CD4-positive, alpha-beta T cell treated with Interleukin-6 for 4 hours (primary cell): ENCODE results near the gene PLXNB2.

Source experiments
- DNase-seq: peaks from one replicate; pipeline ENCODE4 v3.0.0-alpha.2; 2020; ENCODE audit warnings: mixed read lengths

Gene PLXNB2

DNA sequence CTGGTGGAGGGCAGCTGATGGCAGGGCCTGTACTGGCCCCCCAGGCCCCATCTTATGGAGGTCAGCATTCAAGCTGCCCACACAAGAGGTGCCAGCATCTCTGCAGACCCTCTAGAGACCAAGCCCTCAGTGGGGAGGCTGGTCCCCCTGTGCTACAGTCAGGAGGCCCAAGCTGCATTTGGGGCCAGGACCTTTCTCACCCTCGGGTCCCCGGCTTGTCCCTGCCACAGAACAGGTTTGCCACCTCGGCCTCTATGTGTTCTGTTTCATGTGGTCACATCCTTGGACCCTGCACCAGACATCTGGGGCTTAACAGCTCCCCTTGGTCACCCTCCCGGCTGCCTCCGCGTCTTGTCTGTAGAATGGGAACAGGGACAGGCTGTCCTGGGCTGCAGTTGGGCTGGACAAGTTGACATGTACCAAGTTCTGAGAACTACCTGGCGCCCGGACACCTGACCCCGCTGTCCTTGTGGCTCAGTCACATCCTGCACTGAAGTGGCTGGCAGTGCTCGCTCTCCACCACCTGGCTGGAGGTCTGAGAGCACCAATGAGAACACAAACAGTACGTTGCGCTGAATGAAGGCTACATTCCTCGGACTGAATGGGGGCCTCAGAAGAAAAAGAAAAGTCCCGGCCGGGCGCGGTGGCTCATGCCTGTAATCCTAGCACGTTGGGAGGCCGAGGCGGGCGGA is 2.7 kb upstream of the PLXNB2 start:
- DNase-seq = no peak

DNA sequence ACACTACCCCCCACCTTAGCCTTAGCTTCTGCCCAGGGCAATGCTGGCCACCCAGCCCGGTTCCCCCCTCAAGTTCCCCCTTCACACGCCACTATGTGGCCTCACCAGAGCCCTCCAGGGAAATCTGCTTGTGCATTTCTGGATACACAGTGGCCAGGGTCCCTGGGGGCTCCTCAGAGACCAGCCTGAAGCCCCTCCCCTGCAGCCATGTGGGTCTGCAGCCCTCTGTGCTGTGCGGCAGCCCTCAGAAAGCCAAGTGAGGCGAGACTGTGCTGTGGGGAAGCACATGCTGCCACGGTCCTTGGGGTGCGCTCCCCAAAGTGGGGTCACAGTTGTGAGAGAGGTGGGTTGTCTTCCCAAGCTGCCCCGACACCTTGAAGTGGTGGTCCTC is 2.1 kb upstream of the PLXNB2 start:
- no peak for DNase-seq

DNA sequence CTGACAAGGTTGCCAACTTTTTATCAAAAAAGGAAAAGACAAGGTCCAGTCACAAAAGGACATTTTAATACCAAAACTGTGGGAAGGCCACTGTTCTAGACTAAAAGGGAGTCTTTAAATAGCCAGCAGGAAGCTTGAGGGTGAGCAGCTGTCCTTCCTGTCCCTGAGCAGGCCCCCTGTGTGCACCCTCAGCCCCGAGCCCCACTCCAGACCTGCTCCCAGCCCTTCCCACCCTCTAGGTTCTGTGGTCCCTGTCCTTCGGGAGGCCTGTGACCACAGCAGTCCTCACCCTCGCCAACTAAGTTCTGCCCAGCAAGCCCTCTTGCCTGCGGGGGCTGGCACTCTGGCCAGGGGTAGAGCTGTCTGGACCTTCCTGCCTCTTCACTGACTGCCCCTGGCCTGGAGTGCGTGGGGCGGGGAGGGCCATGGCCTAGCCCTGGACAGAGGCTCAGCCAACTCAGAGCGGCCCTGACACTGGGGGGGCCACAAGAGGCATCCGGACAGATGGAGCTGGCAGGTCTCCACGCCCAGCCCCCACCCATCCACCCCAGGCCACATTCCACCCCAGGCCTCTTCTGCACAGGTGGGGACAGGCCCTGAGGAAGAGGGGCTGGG is 1.6 kb upstream of the PLXNB2 start:
- no peak for DNase-seq

DNA sequence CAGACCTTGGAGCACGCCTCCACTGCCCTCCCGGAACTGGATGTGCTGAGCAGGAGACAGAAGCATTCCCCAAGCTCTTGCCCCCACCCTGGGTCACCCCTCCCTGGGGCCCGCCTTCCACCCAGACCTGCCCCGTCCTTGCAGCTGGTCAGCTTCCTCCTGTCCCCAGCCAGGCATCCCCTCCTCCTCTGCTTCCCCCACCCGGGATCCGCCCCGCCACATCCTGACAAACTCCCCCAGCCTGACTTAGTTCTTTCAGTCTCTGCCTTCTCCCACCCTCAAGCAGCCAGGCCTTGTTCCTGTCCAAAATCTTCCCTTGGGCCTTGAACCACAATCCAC is 1.1 kb upstream of the PLXNB2 start:
- no peak for DNase-seq

DNA sequence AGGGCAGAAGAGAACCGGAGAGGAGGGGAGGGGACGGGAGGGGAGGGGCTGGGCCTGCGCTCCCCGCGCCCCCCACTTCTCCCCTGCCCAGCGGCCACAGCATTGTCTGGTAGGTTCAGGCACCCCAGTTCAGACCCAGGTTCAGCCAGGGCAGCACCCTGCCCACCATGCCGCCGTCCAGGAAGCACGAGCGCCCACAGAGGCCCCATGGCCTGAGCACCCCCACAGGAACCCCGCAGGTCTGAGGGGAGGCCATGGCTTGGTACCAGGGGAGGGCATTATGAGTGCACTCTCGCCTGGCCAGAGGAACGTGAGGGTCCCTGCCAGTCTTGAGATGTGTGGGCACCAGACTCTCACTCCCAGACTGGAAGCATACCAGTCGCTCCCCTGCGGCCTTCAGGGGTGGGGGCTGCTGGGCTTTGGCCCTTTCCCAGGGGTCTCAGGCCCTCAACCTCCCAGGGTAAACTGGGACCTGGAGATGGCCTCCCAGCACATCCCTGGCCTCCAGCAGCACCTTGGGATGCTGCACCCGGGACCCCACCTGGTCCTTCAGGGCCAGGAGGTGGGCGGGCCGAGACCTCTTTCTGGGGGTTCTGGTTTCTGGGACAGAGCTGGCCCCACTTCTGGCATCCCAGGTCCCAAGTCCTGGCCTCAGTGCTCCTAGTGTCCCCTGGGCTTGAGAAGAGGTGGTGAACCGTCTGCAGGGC is 597 bp upstream of the PLXNB2 start:
- DNase-seq = no peak

DNA sequence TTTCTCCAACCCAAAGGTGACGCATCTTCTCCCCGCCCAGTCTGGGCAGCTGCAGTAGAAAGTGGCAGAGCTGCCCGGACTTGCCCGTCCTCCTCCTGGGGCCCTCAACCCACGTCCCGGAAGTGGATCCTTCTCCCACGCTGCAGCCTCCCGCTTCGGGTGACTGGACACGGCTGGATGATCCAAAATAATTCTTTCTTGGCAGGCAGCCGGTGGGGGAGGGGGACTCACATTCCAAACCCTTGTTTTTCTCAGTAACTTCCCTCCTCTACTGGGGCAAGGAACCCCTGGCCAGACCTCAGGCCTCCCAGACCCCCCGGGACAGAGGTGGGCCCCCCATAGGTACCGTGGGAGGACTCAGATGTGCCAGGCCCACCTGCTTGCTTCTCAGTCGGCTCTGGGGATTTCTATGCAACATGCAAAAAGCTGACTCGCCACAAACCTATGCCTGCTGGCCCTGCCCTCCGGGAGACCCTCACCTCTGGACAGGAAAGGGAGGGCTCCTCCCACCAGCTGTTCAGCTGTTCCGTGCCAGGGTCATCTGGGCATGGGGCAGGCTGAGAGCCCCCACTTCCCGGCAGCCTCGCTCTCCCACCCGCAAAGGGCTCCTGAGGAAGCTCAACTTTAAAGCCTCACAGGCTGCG is 1.4 kb downstream of the PLXNB2 start:
- no peak for DNase-seq

DNA sequence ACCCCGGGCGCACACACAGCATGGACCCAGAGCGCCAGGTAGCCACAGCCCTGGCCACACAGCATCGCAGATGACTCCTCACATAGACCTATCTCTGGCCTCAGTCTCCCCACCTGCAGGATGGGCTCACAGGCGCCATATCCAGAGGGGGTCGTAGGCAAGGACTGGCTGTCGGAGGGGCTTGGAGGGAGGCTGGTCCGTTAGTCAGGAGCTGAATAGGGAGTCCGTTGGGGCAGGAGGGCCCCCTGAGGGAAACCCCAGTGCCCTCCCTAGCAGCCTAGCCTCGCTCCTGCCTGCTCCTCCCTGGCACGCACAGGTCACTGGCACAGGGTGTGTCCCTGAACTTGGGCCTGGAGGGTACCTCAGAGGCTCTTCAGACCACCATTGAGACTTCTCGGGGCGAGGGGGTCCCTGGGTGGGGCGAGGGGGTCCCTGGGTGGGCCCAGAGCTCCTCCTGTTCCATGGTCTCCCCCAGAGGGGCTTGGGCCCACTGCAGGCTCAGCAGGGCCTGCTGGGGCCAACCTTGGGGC is 2.0 kb downstream of the PLXNB2 start:
- no peak for DNase-seq

DNA sequence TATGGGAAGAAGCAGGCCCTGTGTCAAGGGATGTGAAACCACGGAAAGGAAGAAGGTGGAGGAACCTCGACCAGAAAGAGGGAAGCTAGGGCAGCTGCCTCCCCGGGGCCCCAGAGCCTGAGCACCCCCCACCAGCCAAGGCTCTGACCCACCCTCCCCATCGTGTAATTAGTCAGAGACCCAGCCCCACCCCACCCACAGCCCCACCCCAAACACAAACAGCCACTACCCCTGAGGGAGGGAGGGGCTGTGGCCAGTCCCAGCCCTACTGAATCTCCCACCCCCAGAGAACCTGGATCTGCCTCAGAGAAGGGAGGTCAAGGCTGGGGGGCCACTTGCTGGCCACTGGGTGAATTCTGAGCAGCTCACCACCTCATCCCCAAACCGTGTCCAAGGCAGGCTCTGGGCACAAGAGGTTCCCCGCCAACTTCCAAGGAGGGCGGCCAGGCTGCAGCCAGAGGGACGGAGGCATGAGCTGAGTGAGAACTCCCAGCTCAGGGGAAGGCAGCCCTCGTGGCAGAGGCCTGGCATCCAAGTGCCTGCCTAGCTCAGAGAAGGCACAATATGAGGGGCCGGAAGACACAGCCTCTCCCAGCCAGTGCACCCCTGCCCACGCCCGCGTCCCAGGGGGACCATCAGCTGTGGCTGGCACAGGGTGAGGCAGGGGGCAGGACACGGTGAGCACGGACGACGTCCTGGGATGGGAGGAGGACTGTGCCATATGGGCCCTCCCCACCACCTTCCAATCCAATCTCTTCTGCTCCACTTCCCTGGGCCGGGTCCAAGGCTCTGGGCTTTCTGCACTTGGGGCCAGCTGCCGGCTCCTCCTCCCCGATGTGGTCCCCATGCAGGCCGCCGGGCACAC is 2.7 kb downstream of the PLXNB2 start:
- no peak for DNase-seq

DNA sequence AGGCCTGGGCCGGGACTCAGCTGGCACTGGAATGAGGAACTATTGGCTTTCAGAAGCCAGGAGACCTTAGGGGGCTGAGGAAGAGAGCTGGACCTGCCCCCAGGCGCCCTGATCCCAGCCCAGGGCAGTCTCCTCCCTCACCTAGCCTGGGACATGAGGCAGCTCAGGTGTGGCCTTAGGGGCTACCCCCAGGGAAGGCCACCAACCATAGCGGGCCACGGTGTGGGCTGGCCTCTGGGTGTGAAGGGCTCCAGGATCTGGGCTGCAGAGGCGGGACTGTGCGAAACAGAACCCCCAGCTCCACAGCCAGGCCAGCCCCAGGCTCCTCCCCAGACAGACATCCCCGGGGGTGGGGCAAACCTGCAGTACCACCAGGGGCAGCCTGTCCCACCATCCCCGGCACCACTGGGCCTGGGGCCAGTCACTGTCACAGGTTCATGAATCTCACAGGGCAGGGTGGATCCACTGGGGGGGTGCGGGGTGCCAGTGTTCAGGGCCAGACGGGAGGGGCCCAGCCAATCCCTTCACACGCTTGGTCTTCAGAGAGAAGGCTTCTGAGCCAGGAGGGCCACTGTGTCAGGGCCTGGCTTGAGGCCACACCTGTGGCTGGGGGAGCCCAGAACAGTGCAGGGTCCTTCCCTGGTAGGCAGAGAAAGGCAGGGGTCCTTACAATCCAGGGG is 3.5 kb downstream of the PLXNB2 start:
- DNase-seq = no peak

DNA sequence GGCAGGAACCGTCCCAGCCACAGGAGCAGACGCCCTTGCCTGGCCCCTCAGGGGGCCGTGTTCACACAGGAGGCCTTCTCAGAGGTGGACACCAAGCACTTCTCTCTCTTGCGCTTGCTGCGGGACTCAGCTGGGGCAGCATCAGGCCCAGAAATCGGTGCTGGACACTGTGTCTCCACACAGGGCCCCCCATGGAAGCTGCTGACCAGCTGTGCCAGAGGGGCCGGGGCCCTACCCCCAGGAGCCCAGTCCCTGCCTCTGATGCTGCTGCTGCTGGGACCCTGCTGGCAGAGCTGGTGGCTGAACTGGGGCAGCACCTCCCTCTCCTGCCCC is 4.0 kb downstream of the PLXNB2 start:
- DNase-seq = no peak

DNA sequence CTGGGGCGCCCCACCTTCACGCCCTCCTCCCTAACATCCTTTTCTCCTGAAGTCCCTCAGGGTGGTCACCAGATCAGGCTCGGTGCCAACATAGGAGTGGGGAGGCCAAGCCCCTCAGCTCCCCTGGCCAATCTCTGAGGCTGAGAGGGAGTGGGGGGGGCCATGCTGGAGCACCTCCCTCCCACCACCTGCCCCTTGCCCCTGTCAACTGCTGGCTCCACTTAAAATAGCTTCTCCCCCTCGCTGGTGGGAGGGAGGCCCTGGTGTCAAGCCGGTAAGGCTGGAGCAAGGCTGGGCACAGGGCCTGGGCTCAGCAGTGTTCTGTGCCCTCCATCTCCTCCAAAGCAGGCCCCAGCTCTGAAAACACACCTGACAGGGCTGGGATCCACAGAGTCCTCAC is 4.9 kb downstream of the PLXNB2 start:
- no peak for DNase-seq

DNA sequence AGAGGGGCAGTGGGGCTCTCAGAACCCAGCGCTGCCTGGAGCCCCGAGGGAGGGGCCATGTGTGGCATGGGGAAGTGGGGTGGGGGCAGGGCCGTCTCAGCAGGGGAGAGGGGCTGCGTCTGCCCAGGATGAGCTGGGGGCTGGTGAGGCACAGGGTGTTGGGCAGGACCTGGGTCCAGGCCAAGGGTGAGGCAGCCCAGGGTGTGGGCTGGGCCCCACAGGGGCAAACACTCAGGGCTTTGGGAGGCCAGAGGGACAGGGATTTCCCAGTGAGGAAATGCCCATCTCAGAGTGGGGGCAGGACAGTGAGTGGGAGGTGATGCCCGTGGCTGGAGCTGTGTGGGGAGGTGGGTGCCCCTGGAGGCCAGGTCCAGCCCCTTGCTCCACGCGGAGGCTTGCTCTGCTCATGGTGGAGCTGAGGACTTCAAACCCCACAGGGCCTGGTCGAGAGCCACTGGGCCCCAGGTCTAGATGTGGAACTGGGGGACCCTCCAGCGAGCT is 5.4 kb downstream of the PLXNB2 start:
- DNase-seq = no peak

DNA sequence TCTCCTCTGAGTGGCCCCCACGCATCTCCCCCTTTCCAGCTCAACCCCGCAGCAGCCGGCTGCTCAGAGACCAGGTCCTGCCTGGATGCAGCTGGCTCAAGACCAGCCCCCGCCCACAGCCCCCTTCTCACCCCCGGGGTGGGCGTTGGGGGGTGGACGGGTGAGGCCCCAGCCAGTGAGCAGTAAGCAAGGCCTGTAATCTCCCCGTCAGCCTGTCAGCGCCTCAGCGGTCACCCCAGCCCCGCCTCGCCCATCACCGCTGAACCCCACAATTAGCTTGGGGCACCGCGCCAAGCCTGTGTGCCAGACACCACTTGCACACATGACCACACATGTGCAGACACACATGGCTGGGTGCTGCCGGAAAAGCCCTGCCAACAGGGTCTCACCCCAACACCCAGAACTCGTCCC is 5.9 kb downstream of the PLXNB2 start:
- no peak for DNase-seq

DNA sequence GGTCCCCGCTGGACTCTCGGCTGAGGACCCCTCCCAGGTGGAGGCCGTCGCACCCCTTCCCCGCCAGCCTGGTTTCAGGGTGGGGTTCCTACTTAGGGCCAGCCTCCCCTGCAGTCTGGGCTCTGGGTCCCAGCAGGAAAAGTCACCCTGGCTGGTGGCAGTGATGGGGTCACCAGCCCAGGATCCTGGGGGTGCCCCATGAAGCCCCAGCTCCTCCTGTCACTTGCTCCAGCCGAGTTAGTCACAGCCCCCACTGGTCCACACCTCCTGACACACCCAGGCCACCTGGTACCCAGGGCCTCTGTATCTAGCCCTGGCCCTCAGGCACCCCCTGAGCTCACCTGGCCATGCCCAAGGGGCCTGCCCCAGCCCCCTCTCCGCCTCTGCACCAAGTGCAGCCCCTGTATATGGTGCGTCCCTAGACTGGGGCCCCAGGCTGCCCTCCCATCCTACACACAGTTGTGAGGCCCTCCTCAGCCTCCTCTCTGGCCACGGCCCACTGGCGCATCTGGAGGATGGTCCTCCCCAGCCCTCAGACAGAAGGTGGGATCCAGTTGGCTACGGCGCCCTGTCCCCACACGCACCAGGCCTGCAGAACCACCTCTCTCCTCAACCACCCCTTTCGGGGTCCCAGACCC is 6.7 kb downstream of the PLXNB2 start:
- no peak for DNase-seq

DNA sequence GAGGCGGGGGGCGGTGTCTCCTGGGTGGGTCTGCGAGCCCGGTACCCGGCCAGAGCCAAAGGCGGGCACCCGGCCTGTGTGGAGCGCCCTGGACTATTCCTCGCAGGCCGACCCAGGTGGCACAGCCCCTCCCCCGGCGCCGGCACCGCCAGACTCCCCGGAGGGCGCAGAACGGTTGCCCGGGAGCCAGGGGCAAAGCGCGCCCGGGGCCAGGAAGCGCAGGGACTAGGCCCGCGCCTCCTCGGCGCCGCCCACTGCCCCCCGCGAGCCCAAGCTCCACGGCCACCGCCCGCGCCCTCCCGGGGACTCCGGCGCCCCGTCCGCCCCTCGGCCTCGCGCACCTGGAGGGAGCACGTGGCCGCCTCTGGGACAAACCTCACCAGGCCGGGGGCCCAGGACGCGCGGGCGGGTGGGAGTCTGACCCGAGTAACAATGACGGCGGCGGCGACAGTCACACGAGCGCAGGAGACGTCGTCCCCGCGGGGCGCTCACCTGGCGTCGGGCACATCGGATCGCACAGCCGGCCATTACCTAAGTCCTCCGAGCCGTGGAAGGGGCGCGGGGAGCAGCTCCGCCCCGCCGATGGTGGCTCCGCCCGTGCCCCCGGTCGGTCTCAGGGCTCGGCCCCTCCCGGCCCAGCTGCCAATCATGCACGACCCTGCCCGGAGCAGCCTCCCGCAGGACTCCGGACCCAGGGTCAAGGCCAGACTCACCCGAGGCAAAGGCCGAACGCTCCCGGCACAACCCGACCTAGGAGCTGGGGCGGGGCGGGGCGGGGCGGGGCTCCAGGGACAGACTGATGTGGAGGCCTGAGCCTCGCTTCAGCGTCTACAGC is 7.4 kb downstream of the PLXNB2 start:
- DNase-seq = no peak

DNA sequence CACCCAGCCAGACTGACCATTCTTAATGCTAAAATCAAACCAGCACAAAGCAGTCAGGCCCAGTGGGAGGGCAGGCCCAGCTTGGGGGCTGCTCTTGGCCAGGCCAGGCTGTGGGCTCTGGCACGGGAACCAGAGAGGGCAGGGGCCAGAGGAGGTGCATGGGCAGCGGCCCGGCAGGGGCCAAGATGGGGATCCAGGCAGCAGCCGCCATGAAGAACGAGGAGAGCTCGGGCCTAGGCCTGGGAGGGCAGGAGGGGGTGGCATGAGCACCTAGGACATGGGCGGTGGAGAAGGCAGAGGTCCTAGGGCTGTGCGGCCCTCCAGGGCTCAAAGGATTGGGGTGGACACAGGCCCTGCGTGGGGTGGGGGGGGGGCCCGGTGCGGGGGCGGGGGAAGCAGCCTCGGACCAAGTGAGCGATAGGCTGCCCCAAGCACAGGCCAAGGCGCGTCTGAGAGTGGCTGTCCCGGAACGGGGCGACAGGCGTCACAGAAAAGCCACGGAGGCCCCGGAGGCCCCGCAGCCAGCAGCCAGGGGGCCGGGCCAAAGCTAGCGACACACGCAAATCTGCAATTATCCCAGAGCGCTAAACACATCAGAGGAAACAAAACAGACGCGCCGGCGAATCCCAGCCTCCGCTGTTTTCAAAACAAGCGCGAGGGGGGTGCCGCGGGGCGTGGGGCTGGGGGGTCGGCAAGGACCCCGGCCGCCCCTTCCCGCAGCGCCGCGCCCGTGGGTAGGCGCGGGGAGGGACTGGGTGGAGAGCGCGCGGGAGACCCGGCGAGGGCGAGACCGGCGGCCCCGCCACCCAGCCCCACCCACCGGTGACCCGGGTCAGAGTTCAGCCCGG is 8.3 kb downstream of the PLXNB2 start:
- no peak for DNase-seq

DNA sequence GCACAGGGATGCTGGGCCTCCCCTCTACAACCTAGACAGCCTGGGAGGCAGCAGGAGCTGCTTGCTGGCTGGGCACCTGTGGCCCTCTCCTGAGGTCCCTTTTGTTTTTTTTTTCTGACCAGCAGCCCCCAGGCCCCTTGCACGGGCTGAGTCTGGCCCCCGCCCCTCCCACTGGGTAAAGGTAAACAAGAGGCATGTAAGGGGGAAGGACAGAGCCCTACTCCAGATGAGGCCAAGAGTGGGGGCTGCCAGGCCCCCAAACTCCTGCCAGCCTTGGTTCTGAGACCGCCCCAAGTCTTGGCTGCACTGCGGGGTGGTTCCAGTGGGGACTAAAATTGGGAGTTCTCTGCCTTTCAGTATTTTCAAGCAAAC is 9.2 kb downstream of the PLXNB2 start:
- DNase-seq = no peak

DNA sequence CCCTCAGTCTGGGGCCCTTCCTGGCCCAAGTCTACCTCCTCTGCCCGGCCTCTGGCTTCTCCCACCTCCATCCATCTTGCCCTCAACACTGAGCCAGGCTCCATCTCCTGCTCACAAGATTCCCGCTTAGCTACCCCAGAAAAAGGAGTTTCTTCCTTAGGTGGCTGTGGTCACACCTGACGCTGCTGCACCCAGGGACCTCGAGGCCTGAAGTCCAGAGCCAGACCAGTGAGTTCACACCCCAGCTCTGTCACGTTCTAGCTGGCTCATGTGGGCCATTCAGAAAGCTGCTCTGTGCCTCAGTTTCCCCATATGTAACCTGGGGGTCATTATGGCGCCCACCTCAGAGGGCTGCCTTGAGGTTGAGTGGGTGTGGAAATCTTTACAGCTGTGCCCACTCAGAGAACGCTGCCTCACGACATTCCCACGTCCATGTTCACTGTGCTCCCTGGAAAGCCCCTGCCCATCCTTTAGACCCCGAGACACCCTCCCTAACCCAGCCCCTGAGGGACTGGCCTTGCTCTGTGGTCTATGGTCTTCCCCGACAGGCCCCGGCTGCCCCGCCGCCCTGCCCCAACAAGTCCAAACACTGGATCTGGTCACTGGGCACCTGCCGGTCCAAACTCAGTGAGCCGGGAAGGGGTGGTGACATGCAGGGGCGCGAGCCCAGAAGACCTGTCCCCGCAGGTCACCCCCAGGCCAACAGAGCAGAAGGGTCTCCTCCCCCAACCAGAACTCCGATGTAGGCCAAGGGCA is 9.8 kb downstream of the PLXNB2 start:
- DNase-seq = no peak
